K562 (cell line): ENCODE results near the gene DUS3L. TPM values are rescaled to one million over a fixed set of nuclear protein-coding genes. Genes with fewer than 3 reads are reported as not detected.

Experiments
- ETS2 ChIP-seq: IDR thresholded peaks from 2 replicates; pipeline ENCODE4 v1.6.1; 2016; ENCODE audit warnings: borderline replicate concordance, missing genetic modification characterization, mild to moderate bottlenecking, moderate library complexity, missing compliant biosample characterization; ENCODE audit not compliant: poor library complexity, severe bottlenecking
- LCOR ChIP-seq: sonication (generic); formaldehyde crosslinking; IDR thresholded peaks from 2 replicates; pipeline ENCODE4 v1.8.0; 2022; ENCODE audit warnings: mild to moderate bottlenecking, missing genetic modification reagents
- MAFK ChIP-seq: IDR thresholded peaks from 2 replicates; pipeline ENCODE4 v1.6.1; 2011; ENCODE audit warnings: low read length, improper control_type of control experiment
- RBM25 ChIP-seq: fragments of 200-400 bp; formaldehyde crosslinking; IDR thresholded peaks from 2 replicates; pipeline ENCODE4 v1.6.1; 2018; ENCODE audit warnings: low read length, low read depth, moderate library complexity; ENCODE audit not compliant: severe bottlenecking
- SNRNP70 ChIP-seq: fragments of 200-400 bp; formaldehyde crosslinking; optimal IDR thresholded peaks from 2 replicates; pipeline ENCODE3; 2017; ENCODE audit warnings: low read depth, low read length
- TEAD4 ChIP-seq, 2 experiments: sonication (generic) in 1 of 2; formaldehyde crosslinking in 1 of 2; IDR thresholded peaks; 2 replicates each; pipeline versions ENCODE4 v1.6.1 to v1.8.0; 2012 to 2022; ENCODE audit warnings: borderline replicate concordance in 1 of 2, inconsistent platforms in 1 of 2, low read length in 1 of 2, mild to moderate bottlenecking in 1 of 2, missing genetic modification reagents in 1 of 2
- ZFP36 ChIP-seq: fragments of 150-350 bp; IDR thresholded peaks from 2 replicates; pipeline ENCODE4 v1.6.1; 2018; ENCODE audit warnings: low read length, low read depth; ENCODE audit not compliant: partially characterized antibody
- ZNF121 ChIP-seq: sonication (generic); formaldehyde crosslinking; conservative IDR thresholded peaks from 2 replicates; pipeline ENCODE4 v1.8.0; 2022; ENCODE audit warnings: missing genetic modification reagents
- polyA plus RNA-seq, 8 experiments: library from polyadenylated mRNA; depleted of rRNA in 4 of 8; stranded (reverse) in 5 of 8; unstranded in 3 of 8; fragments of >200 nt; fragmentation: Nextera tagmentation in 2 of 8; fragmentation: Illumina TruSeq in 1 of 8; extraction: Ambion mirVana in 2 of 8; extraction: Trizol in 1 of 8; gene quantifications; 2 replicates each; pipeline versions ENCODE4 v1.2.1 to v1.2.3, GENCODE V29; 2011 to 2014; ENCODE audit warnings: inconsistent platforms in 1 of 8, missing spikeins in 1 of 8
- total RNA-seq, 7 experiments: library from RNA; depleted of rRNA in 6 of 7; stranded (reverse); fragments of >200 nt in 6 of 7; fragmentation: Illumina TruSeq in 2 of 7; extraction: Trizol in 2 of 7; gene quantifications; 2 replicates each; pipeline versions ENCODE4 v1.2.1 to v1.2.3, GENCODE V29; 2011 to 2021; ENCODE audit warnings: low replicate concordance in 1 of 7
- TF ChIP-seq, protein P1 (sequence below): fragments of 450-650 bp; IDR thresholded peaks from 2 replicates; pipeline ENCODE4 v1.6.1; 2016; ENCODE audit warnings: antibody characterized with exemption
- TF ChIP-seq, protein P2 (sequence below): fragments of 250-450 bp; sonication (Bioruptor Pico); IDR thresholded peaks from 2 replicates; pipeline ENCODE4 v1.9.0; 2021; ENCODE audit warnings: mild to moderate bottlenecking, inconsistent platforms
- TF ChIP-seq, protein P3 (sequence below): fragments of 200-400 bp; formaldehyde crosslinking; IDR thresholded peaks from 2 replicates; pipeline ENCODE4 v1.6.1; 2017; ENCODE audit warnings: mild to moderate bottlenecking, low read depth, low read length, moderate library complexity
- TF ChIP-seq, protein P4 (sequence below): sonication (generic); formaldehyde crosslinking; IDR thresholded peaks from 2 replicates; pipeline ENCODE4 v1.8.1; 2022; ENCODE audit warnings: missing genetic modification reagents

DUS3L gene
- total and polyA plus RNA-seq, 9 of the 15 experiments (the other 6 are each of a cell fraction or from before 2014, with no cell fraction given) = 1.7 to 102 (median 77.5) TPM

DNA sequence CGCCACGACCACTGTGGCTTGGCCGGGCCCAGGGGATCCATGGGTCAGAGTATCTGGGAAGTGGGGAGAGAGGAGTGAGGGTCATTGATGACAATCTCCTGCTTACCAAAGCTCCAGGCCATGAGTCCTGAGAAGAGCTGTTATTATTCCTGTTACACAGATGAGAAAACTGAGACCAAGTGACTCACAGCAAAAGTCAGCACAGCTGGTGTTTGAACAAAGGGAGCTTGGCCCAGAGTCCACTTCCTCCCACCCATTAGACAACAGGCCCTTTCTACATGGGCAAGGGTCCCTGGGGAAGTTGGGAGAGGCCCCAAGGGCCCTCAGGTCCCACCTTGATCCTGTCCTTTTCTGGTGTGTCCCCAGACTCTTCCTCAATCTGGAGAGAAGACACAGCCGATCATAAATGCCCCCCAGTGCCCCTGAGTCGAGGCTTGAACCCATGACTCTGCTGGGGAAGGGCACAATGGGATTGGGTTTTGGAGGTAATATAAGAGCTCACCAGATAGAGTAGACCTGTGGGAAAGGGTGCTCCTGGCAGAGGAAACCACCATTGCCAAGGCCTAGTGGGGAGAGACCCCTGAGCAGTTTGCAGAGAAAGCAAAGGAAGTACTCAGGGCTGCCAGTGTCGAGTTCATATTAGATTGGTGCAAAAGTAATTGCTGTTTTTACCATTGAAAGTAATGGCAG lies 41.7 kb upstream of the DUS3L start (continued):
- TF ChIP-seq, protein P1, sequence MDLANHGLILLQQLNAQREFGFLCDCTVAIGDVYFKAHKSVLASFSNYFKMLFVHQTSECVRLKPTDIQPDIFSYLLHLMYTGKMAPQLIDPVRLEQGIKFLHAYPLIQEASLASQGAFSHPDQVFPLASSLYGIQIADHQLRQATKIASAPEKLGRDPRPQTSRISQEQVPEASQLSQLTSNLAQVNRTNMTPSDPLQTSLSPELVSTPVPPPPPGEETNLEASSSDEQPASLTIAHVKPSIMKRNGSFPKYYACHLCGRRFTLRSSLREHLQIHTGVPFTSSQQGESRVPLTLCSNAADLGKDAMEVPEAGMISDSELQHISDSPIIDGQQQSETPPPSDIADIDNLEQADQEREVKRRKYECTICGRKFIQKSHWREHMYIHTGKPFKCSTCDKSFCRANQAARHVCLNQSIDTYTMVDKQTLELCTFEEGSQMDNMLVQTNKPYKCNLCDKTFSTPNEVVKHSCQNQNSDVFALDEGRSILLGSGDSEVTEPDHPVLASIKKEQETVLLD = no peak
- TF ChIP-seq SNRNP70 (no peak), LCOR (CRISPR knock-in tag) (no peak), ETS2 (tag) (no peak), RBM25 (peak; percentile 20), TEAD4 (IDR thresholded peaks at IDR 0.05; ENCODE audit: low read length) (no peak), TEAD4 (CRISPR knock-in tag; IDR thresholded peaks at IDR 0.05; ENCODE audit: borderline replicate concordance) (no peak), MAFK (no peak), ZFP36 (no peak), ZNF121 (CRISPR knock-in tag) (no peak)
- TF ChIP-seq, protein P2, sequence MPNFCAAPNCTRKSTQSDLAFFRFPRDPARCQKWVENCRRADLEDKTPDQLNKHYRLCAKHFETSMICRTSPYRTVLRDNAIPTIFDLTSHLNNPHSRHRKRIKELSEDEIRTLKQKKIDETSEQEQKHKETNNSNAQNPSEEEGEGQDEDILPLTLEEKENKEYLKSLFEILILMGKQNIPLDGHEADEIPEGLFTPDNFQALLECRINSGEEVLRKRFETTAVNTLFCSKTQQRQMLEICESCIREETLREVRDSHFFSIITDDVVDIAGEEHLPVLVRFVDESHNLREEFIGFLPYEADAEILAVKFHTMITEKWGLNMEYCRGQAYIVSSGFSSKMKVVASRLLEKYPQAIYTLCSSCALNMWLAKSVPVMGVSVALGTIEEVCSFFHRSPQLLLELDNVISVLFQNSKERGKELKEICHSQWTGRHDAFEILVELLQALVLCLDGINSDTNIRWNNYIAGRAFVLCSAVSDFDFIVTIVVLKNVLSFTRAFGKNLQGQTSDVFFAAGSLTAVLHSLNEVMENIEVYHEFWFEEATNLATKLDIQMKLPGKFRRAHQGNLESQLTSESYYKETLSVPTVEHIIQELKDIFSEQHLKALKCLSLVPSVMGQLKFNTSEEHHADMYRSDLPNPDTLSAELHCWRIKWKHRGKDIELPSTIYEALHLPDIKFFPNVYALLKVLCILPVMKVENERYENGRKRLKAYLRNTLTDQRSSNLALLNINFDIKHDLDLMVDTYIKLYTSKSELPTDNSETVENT (CRISPR knock-in tag) = no peak
- TF ChIP-seq, protein P3, sequence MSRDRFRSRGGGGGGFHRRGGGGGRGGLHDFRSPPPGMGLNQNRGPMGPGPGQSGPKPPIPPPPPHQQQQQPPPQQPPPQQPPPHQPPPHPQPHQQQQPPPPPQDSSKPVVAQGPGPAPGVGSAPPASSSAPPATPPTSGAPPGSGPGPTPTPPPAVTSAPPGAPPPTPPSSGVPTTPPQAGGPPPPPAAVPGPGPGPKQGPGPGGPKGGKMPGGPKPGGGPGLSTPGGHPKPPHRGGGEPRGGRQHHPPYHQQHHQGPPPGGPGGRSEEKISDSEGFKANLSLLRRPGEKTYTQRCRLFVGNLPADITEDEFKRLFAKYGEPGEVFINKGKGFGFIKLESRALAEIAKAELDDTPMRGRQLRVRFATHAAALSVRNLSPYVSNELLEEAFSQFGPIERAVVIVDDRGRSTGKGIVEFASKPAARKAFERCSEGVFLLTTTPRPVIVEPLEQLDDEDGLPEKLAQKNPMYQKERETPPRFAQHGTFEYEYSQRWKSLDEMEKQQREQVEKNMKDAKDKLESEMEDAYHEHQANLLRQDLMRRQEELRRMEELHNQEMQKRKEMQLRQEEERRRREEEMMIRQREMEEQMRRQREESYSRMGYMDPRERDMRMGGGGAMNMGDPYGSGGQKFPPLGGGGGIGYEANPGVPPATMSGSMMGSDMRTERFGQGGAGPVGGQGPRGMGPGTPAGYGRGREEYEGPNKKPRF = no peak
- TF ChIP-seq, protein P4, sequence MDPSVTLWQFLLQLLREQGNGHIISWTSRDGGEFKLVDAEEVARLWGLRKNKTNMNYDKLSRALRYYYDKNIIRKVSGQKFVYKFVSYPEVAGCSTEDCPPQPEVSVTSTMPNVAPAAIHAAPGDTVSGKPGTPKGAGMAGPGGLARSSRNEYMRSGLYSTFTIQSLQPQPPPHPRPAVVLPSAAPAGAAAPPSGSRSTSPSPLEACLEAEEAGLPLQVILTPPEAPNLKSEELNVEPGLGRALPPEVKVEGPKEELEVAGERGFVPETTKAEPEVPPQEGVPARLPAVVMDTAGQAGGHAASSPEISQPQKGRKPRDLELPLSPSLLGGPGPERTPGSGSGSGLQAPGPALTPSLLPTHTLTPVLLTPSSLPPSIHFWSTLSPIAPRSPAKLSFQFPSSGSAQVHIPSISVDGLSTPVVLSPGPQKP (CRISPR knock-in tag) = no peak
